ENCODE results near the gene ACVRL1. TPM values are rescaled to one million over a fixed set of nuclear protein-coding genes. Genes with fewer than 3 reads are reported as not detected.

Gene ACVRL1
- total RNA-seq, 1 experiment from 2014 or later = not detected

DNA sequence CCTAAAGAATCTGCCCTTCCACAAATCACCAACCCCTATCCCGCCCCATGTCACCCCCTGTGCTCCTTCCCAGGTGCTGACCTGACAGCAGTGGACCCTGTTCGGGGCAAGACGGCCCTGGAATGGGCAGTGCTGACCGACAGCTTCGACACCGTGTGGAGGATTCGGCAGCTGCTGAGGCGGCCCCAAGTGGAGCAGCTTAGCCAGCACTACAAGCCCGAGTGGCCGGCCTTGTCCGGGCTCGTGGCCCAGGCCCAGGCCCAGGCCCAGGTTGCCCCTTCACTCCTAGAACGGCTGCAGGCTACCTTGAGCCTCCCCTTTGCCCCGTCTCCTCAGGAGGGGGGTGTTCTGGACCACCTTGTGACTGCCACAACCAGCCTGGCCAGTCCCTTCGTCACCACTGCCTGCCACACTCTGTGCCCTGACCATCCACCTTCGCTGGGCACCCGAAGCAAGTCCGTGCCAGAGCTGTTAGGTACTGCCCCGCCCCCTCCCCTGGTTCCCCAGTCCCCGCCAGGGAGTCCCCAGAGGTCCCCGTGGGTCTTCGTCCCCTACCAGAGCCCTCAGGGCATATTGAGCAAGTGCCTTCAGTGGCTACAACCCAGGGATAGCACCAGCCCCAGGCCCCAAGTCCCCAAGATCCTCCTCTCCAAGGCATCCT is 16.7 kb upstream of the ACVRL1 start:
- Mint-ChIP-seq H3K4me1 (ENCODE audit: low read depth, unreplicated experiment) (peaks cover 7% of the 10 kb centered on the region), H3K9me3 (ENCODE audit: unreplicated experiment) (no peaks in the 10 kb centered on the region), H3K27ac (ENCODE audit: unreplicated experiment) (no peak overlapping the region), H3K27me3 (ENCODE audit: insufficient read depth, unreplicated experiment) (no peaks in the 10 kb centered on the region), H3K4me3 (ENCODE audit: unreplicated experiment) (no peak overlapping the region), H3K36me3 (ENCODE audit: insufficient read depth, unreplicated experiment) (no peaks in the 10 kb centered on the region)
- no TSS peak for BruUV-seq (replicated peaks)
- Histone ChIP-seq H3K4me1 (peaks cover 13% of the 10 kb centered on the region; the same call in 1 of the 2 replicates), H3K27me3 (replicated peaks; ENCODE audit: control insufficient read depth, insufficient read depth, low read length) (no peaks in the 10 kb centered on the region), H3K4me3 (ENCODE audit: low read depth, low read length) (no peak overlapping the region), H3K36me3 (ENCODE audit: control insufficient read depth, insufficient read depth, low read length) (no peaks in the 10 kb centered on the region), H3K9me3 (peaks cover under 1% of the 10 kb centered on the region; the same call in 1 of the 2 replicates)
- DNase-seq = peak in 1 of 2 experiments; percentile 32
- TF ChIP-seq, protein P1, sequence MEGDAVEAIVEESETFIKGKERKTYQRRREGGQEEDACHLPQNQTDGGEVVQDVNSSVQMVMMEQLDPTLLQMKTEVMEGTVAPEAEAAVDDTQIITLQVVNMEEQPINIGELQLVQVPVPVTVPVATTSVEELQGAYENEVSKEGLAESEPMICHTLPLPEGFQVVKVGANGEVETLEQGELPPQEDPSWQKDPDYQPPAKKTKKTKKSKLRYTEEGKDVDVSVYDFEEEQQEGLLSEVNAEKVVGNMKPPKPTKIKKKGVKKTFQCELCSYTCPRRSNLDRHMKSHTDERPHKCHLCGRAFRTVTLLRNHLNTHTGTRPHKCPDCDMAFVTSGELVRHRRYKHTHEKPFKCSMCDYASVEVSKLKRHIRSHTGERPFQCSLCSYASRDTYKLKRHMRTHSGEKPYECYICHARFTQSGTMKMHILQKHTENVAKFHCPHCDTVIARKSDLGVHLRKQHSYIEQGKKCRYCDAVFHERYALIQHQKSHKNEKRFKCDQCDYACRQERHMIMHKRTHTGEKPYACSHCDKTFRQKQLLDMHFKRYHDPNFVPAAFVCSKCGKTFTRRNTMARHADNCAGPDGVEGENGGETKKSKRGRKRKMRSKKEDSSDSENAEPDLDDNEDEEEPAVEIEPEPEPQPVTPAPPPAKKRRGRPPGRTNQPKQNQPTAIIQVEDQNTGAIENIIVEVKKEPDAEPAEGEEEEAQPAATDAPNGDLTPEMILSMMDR (IDR thresholded peaks at IDR 0.05; ENCODE audit: insufficient read depth in 1 of 2, low read depth in 1 of 2, low read length in 1 of 2, severe bottlenecking in 1 of 2, unreplicated experiment in 1 of 2) = no peak
- ChIA-PET POLR2A (interaction anchor here (0.6 kb wide), 1 partner anchor 135 kb away, joined by 3 read pairs; no protein-coding TSS in a partner anchor), CTCF (interaction anchor here (0.6 kb wide), 1 partner anchor 135 kb away, joined by 3 read pairs; no protein-coding TSS in a partner anchor)
- intact Hi-C loops (cut with micrococcal nuclease; ENCODE audit: unreplicated experiment) = no loop called here

DNA sequence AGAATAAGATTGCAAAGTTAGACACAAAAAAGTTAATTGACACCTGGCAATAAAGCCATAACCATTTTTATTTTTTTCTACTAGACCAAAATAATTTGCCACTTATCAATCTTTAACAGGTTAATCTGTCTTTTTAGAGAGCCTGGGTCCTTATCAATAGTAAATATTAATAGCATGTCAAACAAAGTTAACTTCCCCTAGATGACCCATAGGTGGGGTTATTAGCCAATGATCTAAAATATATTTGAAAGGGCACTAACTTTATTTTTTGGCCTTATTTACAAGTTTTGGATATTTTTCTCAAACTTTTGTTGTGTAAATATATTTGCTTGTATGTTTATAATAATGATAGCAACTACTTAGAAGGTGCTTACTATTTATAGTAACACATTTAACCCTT is 15.5 kb upstream of the ACVRL1 start:
- Histone ChIP-seq H3K4me3 (ENCODE audit: low read depth, low read length) (no peak overlapping the region), H3K9me3 (no peaks in the 10 kb centered on the region), H3K36me3 (ENCODE audit: control insufficient read depth, insufficient read depth, low read length) (no peaks in the 10 kb centered on the region), H3K4me1 (peaks cover 13% of the 10 kb centered on the region; the same call in 1 of the 2 replicates), H3K27me3 (replicated peaks; ENCODE audit: control insufficient read depth, insufficient read depth, low read length) (no peaks in the 10 kb centered on the region)
- H3K9me3 Mint-ChIP-seq (ENCODE audit: unreplicated experiment) = no peaks in the 10 kb centered on the region
- peaks cover 7% of the 10 kb centered on the region for H3K4me1 Mint-ChIP-seq (ENCODE audit: low read depth, unreplicated experiment)
- H3K27me3 Mint-ChIP-seq (ENCODE audit: insufficient read depth, unreplicated experiment) = no peaks in the 10 kb centered on the region
- ChIA-PET CTCF (interaction anchor here (0.6 to 4.5 kb wide), 7 partner anchors 68 to 239 kb away, joined by 3 to 51 read pairs (median 3); no protein-coding TSS in a partner anchor), POLR2A (no interaction called here)
- intact Hi-C loops (cut with micrococcal nuclease; ENCODE audit: unreplicated experiment) = no loop called here
- BruUV-seq (replicated peaks) = no TSS peak
- no peaks in the 10 kb centered on the region for H3K36me3 Mint-ChIP-seq (ENCODE audit: insufficient read depth, unreplicated experiment)
- no peak overlapping the region for H3K4me3 Mint-ChIP-seq (ENCODE audit: unreplicated experiment)
- no peak for DNase-seq
- H3K27ac Mint-ChIP-seq (ENCODE audit: unreplicated experiment) = no peak overlapping the region
- TF ChIP-seq, protein P1 (IDR thresholded peaks at IDR 0.05; ENCODE audit: insufficient read depth in 1 of 2, low read depth in 1 of 2, low read length in 1 of 2, severe bottlenecking in 1 of 2, unreplicated experiment in 1 of 2) = peak; percentile 54 to 56

DNA sequence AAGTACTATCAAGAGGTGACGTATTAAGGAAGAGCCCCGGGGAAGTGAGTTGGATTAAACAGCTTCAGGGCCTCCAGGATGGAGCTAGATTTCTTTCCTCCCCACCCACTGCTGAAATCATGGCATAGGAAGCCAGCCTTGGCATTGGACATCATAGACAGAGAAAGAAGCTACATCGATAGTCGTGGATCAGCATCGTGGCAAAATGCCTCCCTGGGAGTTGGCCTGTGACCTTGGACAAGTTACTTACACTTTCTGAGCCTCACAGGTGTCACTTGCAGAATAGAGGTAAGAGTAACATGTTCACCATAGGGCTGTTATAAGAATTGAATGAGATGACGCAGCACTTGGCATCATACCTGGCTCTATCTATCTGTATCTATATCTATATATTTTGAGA is 13.5 kb upstream of the ACVRL1 start:
- intact Hi-C loops (cut with micrococcal nuclease; ENCODE audit: unreplicated experiment) = loop anchor here (2.0 kb wide), 1 partner anchor 59 kb away; no protein-coding TSS in a partner anchor
- Mint-ChIP-seq H3K4me1 (ENCODE audit: low read depth, unreplicated experiment) (peaks cover 7% of the 10 kb centered on the region), H3K4me3 (ENCODE audit: unreplicated experiment) (no peak overlapping the region), H3K36me3 (ENCODE audit: insufficient read depth, unreplicated experiment) (no peaks in the 10 kb centered on the region), H3K9me3 (ENCODE audit: unreplicated experiment) (no peaks in the 10 kb centered on the region), H3K27ac (ENCODE audit: unreplicated experiment) (no peak overlapping the region), H3K27me3 (ENCODE audit: insufficient read depth, unreplicated experiment) (no peaks in the 10 kb centered on the region)
- no peak overlapping the region for H3K4me3 ChIP-seq (ENCODE audit: low read depth, low read length)
- H3K36me3 ChIP-seq (ENCODE audit: control insufficient read depth, insufficient read depth, low read length) = no peaks in the 10 kb centered on the region
- H3K9me3 ChIP-seq = no peaks in the 10 kb centered on the region
- no peaks in the 10 kb centered on the region for H3K27me3 ChIP-seq (replicated peaks; ENCODE audit: control insufficient read depth, insufficient read depth, low read length)
- peak in 1 of 2 experiments; percentile 12 for DNase-seq
- POLR2A ChIA-PET = no interaction called here
- TF ChIP-seq, protein P1 (IDR thresholded peaks at IDR 0.05; ENCODE audit: insufficient read depth in 1 of 2, low read depth in 1 of 2, low read length in 1 of 2, severe bottlenecking in 1 of 2, unreplicated experiment in 1 of 2) = no peak
- peaks cover 13% of the 10 kb centered on the region; the same call in 1 of the 2 replicates for H3K4me1 ChIP-seq
- BruUV-seq (replicated peaks) = no TSS peak
- CTCF ChIA-PET = interaction anchor here (0.6 to 4.5 kb wide), 12 partner anchors 12 to 190 kb away, joined by 3 to 51 read pairs (median 8); no protein-coding TSS in a partner anchor
